NCI-H345 (cell line): Measurements from ENCODE around the gene CMIP.
A peak's percentile ranks its signal among the peaks of the same experiment; 100 is the strongest.
"Not testable (repeated sequence)": the region's sequence is repeated elsewhere in the genome, so short reads cannot be mapped to it uniquely, and the experiment has no call there.

Source experiments
- DNase-seq: peaks from one replicate; lab custom pipeline; 2025; lab: John Stamatoyannopoulos, UW

CMIP gene

DNA sequence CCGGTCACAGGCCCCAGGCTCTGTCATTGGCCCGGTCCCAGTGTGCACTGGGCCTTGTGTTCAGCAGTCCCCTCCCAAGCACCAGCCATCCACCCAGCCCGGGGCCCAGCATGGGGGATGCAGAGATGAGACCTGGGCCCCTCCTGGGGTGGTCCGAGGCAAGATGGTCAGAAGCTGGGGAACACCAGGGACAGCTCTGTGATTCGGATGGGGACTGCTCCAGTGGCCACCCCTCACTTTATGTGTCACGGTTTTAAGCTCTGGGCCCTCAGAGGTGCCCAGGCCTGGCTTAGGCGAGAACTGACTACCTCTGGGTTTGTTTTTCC lies 242.5 kb downstream of the CMIP start:
- no peak for DNase-seq

DNA sequence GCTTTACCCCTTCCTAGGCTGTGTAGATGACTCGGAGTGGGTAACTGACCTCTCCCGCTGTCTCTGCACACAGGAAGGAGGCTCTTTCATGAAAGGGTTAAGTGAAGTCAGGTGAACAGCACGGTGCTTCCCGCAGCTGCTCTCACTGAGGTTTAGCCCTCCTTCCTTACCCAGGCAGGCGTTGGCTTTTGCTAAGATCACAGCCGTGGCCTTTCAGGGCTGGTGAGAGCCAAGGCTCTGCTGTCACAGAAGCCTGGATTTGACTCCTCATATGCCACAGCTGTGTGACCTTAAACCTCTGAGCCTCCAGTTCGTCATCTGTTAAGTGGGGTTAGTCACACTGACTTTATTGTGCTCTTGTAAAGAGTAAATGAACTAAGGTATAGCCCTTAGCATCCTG lies 243.6 kb downstream of the CMIP start:
- no peak for DNase-seq

DNA sequence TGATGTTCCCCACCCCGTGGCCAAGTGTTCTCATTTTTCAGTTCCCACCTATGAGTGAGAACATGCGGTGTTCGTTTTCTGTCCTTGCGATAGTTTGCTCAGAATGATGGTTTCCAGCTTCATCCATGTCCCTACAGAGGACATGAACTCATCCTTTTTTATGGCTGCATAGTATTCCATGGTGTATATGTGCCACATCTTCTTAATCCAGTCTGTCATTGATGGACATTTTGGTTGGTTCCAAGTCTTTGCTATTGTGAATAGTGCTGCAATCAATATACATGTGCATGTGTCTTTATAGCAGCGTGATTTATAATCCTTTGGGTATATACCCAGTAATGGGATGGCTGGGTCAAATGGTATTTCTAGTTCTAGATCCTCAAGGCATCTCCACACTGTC lies 244.2 kb downstream of the CMIP start:
- not testable (repeated sequence) for DNase-seq

DNA sequence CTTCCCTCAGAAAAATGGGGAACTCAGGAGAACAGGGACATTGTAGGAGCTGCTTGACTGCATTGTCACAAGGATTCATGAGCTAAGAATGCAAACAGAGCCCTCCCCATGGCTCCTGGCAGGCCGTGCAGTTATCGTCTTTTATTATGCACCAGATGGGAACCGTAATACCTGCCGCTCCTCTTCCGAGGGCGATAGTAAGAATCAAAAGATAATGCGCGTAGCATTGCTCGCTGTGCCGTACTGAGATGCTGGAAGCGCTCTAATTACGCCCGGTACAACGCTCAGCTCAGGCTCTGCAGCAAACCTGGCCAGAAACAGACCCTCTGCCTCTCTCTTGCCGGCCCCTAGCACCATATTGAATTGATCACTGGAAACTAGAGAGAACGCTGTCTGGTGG lies 247.4 kb downstream of the CMIP start:
- no peak for DNase-seq

DNA sequence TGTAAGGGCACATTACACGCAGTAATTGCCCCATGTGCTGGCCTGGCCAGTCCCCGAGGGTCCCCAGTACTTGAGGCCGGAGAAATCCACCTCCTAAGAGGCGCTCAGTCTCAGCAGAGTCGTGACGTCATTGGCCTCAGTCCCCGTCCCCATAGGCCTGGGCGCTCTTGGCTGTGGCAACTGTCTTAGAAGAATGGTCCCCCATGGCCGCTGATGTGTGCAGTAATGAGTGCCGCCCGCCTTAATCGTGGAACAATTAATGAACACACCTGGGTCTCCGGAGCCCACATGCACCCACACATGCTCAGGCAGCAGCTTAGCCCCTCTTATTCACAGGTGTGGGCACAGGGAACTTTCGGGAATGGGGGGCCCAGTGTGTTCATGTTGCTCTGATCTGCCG lies 248.0 kb downstream of the CMIP start:
- no peak for DNase-seq

DNA sequence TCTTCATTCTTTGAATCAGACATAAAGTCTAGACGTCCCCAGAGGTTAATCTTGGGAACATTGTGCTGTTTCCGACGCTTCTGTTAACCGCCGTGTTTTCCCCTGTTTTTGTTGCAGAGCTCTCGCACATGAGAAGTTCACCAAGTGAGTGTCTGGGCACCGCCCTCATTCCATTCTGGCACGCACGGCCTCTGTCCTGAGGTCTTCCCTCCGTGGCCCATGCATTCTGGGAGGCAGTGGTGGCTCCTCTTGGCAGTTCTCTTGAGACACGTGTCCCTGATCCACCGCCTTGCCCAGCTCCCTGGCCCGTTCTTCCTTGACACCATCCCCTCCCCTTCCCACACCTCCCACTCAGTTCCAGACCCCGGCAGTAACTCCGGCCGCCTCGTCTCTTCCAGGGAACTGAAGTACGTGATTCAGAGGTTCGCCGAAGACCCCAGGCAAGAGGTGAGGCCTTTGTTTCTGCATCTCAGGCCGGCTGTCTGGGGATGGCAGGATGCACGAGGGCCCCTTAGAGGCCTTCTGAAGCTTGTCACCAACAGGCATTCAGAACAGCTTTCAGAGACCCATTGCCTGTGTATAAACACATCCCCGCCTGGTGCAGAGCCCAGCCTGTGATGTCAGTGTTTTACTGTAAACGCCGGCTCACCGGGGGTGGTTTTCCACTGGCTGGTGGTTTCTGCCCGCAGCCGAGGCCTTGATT lies 248.6 kb downstream of the CMIP start:
- DNase-seq, result no peak

DNA sequence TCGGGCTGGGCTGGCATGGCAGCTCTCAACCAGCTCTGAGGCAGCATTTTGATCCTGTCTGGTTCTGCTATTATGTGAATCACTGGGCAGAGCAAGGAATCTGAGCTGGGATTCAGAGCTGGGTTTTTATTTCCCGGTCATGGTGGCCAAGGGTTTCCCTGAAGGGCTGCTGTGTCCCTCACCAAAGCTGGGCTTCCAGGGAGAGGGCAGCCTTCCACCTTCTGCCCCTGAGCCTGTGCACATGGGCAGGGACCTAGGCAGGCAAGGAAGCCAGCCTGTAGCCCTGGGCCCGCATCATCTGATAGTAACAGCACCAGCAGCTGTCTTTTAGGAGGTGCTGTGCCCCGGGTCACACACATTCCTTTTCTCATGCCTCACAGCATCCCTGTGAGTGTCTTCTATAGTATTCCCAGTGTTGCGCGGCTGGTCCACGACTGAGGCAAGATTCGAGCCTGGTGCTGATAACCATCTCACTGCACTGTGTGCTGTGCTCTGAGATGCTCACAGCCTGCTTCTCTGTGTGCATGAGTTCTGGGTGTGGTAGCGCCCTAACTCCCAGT lies 249.2 kb downstream of the CMIP start:
- no peak for DNase-seq

DNA sequence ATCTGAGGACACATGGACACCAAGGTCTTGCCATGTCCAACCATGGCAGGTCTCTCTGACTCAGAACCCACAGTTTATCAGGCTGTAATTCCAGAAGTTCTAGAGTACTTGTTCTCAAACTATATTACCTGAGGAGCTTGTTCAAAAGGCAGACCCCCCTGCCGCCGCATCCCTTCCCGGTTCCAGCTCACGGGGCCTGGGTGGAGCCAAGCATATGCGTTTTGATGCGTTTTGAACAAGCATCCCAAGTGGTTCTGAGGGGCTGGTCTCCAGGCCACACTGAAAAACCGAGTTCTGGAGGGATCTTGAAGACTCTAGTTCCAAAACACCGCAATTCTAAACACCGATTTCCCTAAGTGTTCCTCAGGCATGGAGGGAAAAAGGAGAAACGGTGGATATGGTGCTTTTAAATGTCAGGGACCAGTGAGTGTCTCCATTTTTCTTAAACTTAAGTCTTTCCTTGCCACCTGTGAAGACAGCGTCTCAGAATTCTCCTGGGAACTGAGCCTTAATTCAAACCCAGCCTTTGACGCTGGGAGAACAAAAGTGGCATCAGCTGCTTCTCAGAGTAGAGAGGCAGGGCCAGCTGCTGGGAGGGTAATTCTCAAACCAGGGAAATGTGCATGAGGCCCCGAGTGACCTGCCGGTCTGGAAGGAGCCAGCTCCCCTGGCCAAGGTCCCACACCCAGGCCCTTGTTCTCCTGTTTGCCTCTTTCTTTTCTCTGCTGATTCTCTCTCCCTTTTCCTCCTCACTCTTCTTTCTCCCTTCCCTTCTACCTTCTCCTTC lies 250.1 kb downstream of the CMIP start:
- DNase-seq, result no peak

DNA sequence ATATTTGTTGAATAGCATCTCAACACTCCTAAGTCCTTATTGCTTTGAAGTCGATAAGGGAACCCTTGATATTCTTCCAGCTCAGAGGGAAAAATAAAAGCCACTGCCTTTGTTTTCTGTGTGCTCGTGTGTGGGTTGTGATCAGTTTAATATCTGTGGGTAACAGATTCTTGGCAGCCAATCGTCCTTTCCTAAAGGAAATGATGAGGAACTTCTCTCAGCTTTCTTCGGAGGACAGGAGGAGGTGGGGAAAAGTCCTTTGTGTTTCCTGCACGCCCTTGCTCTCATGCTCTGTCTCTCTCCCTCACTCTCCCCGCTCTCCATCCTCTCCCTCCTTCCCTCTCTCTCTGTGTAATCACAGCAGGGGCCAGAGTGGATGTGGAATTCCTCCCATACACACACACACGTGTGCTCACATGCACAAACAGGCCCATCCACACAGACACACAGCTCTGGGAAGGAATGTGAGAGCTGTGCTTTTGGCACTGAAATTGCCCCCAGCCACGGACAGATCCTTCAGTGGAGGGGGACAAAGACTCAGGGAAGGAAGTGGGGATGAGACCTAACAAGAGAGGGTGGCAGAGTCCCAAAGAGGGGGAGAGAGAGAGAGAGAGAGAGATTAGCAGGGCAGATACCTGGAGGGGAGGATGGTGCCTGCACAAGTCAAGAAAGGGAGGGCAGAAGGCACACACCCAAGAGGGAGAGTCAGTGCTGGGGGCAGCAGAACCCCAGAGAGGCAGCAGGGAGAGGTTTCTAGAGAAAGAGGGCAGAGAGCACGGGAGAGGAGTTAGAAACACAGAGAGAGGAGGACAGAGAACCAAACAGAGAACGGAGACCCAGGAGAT lies 250.9 kb downstream of the CMIP start:
- DNase-seq, result no peak

DNA sequence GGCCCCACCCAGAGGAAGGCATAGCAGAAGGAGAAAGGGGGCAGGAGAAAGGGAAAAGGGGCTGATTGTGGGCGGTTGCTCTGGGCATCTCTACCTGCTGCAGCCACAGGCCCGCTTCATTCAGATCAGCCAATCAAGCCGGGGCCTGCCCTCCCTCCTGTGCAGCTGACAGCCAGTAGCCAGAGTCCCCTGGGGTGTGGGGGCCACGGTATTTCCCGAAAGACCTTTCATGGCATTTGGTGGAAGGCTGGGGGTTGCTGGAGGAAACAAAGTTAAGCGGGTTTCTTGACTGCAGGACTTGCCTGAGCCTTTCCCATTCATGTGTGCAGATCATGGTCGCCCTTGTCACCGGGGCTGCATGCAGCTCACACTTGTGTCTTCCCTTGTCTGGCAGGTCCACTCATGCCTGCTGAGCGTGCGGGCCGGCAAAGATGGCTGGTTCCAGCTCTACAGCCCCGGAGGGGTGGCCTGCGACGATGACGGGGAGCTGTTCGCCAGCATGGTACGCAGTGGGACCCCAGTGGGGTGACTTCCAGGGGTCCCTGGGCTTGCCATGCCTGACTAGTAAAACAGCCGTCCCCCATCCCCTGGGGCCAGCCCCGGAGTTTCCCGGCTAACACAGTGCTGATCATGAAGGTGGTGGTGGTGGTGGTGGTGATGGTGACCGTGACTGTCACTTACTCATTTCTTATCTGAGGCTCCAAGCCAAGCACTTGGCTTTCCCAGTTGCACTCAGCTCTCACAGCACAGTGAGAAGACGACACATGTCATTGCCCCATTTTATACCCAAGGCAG lies 251.8 kb downstream of the CMIP start:
- DNase-seq, result no peak

DNA sequence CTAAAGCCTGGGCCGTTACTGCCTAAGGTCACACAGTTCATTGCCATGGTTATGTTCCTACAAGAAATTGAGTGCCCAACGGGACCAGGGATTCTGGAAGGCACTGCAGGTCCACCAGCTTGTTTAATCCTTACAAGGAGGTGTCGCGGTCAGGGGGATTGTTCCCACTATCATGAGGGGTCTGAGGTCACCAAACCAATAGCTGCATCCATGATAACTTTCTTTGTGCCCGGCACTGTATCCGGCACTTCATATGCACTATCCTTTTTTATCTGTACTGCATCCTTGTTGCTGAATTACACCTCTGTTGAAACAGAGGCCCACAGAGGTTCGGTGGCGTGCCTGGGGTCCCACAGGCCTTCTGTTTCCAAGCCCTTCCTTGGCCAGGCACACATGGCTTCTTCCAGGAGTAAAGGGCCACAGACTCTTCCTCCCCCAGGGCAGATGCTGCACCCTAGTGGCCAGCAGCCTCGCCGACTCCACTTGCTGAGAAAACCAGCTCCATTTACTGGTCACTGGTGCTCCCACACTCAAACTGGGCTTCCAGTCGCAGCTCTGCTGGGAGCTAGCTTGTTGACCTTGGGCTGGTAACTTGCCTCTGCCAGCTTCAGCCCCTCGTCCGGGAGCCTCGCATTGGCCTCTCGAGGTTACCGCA lies 252.5 kb downstream of the CMIP start:
- DNase-seq, result peak; percentile 26

DNA sequence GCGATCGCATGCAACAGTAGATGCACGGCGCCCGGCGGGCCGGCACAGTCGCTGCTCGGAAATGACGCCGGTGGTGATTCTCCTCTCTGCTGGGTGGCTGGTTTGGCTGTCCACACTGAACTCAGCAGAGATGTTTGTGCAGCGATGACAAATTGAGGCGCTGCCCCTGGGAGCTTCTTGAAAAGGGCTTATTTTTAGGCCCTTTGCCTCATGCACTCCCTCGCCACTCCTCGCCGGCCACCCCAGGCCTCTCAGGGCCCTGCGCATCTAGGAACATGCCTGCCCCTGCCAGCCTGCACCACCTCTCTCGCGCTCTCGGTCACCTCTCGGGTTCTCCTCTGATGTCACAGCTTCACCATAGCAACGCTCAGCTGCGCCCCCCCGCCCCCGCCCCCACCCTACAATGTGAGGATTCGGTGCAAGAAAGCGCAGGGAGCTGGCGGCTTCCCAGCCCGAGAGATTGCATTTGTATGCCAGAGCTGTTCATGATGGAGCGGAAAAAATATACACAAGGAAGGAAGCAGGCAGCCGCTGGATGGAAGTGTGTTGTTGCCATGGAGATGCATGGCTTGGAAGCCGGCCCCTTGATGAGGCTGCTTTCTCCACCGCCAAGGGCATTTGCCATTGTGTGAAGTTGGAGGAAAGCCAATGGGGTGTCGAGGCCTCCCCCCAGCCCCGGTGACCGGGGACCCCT lies 253.2 kb downstream of the CMIP start:
- DNase-seq, result no peak

DNA sequence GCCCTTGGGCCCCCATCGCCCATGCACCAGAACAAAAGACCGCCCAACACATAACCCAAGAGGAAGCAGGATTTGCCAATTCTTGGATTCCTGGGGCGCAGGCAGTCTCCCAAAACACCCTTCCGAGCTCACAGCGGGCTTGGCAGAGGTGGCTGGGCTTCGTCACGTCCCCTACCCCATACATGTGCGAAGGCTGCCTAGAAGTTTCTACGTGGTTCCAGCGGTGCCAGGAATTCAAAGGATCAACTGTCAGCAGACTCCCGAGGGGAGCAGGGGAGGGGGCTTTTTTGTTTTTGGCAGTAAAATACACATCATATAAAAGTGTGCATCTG lies 253.7 kb downstream of the CMIP start:
- DNase-seq, result no peak

DNA sequence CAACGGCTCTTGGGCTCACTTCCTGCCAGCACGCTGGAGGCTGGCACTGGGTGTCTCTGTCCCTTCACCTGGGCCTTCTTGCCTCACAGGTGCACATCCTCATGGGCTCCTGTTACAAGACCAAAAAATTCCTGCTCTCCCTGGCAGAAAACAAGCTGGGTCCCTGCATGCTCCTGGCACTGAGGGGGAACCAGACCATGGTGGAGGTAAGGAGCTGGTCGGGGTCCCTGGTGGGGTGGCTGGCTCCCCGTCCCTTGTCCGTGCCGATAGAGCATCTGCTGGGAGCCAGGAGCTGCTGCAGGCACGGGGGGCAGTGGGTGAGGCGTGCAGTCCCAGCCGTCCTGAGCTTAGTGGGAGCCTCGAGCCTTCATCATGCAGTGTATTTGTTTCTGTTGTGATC lies 255.0 kb downstream of the CMIP start:
- no peak for DNase-seq

DNA sequence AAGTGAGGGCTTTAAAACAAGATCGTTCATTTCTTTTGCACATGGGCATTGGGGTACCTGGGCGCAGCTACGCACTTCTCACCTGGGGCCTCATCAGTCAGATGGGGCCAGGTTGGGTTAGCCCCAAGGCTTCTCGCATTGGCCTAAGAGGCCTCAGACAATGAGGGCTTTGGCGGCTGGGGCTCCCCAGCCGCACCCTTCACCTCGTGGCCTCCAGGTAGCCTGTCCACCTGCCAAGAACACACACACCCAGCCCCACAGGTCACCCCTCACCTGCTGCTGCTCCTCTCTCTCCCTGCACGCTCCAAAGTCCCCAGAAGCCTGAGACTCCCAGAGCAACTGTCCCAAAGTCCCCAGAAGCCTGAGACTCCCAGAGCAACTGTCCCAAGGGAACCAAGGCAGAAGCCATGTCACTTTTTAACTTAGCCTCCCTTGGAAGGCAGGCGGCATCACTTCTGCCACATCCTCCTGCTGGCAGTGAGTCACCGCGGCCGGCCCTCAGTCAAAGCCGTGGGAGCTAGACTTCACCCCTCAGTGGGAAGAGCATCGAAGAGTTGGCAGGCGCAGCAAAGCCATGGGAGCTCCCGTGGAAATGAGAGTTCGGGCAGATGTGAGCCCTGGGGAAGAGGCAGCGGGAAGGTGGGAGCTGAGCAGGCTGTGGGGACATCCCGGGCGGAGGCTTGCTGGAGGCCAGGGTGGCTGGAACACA lies 255.6 kb downstream of the CMIP start:
- no peak for DNase-seq

DNA sequence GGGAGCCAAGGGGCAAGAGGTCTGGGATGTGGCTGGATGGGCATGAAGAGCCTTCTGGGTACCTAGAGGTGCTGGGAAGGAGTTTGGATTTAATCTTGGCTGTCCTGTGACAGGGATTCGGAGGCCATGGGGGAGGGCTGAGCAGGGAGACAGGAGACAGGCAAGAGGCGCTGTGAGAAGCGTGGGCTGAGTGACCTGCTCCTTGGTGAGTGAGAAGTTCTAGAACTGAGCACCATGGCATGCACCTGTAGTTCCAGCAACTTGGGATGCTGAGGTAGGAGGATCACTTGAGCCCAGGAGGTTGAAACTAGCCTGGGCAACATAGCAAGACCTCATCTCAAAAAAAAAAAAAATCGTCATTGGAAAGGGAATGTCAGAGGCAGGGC lies 256.2 kb downstream of the CMIP start:
- no peak for DNase-seq

DNA sequence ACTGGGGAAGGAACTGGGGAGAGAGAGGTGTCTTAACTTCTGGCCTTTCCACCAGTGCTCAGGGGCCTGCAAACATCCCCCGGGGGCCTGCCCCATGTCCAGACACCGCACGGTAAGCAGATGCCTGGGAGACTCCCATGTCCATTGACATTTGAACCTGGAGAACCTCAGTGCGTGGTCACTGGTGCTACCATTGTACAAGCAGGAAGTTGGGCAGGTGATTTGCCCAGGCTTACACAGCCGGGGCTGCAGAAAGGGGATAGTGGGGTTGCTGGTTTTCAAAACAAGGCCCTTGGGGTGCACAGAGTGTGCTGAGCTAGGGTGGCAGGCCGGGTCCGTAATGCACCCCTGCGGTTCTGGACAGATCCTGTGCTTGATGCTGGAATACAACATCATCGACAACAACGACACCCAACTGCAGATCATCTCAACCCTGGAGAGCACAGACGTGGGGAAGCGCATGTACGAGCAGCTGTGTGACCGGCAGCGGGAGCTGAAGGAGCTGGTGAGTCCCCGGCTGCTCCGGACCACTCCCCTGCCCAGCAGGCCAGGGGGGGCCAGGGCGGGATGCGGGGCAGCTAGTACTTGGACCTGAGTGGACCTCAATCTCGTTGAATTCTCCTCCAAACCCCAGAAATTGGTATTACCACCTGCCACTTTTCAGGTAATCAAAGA lies 256.8 kb downstream of the CMIP start:
- DNase-seq, result no peak

DNA sequence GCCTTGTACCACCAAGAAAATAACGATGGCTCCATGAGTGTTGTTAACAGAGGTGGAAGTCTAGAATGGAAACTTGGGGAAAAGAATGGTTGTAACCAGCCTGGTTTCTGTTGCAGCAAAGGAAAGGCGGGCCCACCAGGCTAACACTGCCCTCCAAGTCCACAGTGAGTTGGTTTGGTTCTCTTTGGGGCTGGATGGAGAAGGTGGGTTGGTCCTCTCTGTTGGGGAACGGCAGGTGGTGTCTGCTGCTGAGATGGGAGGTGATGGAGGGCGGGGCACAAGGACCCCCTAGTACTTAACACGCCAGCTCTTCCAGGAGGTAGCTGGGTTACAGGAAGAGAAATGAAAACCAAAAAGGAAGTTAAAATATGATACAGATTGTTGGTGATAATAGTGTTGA lies 257.9 kb downstream of the CMIP start:
- no peak for DNase-seq
